H9 (cell line): ENCODE measurements around the gene MRPL16. TPM values are rescaled to one million over a fixed set of nuclear protein-coding genes. Genes with fewer than 3 reads are reported as not detected.

ENCODE experiments used
- DNase-seq: peaks from one replicate; pipeline ENCODE4 v3.0.0-alpha.2; 2017
- H2AFZ ChIP-seq: one replicate; pipeline ENCODE4 v1.6.1; 2013; ENCODE audit warnings: mild to moderate bottlenecking, low read length, control low read depth, moderate library complexity
- H2AK5ac ChIP-seq: 2 replicates; pipeline ENCODE4 v1.6.1; 2013; ENCODE audit warnings: low read length, control low read depth, mixed read lengths; ENCODE audit not compliant: insufficient read length
- H2BK120ac ChIP-seq: one replicate; pipeline ENCODE4 v1.6.1; 2013; ENCODE audit warnings: low read depth, mild to moderate bottlenecking, low read length, control low read depth, inconsistent platforms; ENCODE audit not compliant: poor library complexity, severe bottlenecking
- H2BK12ac ChIP-seq: 2 replicates; pipeline ENCODE4 v1.6.1; 2013; ENCODE audit warnings: low read length, control low read depth, mixed read lengths, low read depth; ENCODE audit not compliant: insufficient read length
- H2BK15ac ChIP-seq: 2 replicates; pipeline ENCODE4 v1.6.1; 2013; ENCODE audit warnings: low read depth, low read length, control low read depth
- H2BK20ac ChIP-seq: one replicate; pipeline ENCODE4 v1.6.1; 2013; ENCODE audit warnings: low read depth, mild to moderate bottlenecking, low read length, control low read depth, inconsistent platforms; ENCODE audit not compliant: poor library complexity, severe bottlenecking
- H2BK5ac ChIP-seq: 2 replicates; pipeline ENCODE4 v1.6.1; 2013; ENCODE audit warnings: low read length, control low read depth, mixed read lengths; ENCODE audit not compliant: insufficient read length
- H3K14ac ChIP-seq: 2 replicates; pipeline ENCODE4 v1.6.1; 2013; ENCODE audit warnings: low read length, control low read depth; ENCODE audit not compliant: insufficient read depth
- H3K18ac ChIP-seq: 2 replicates; pipeline ENCODE4 v1.6.1; 2013; ENCODE audit warnings: low read depth, mild to moderate bottlenecking, mixed read lengths, low read length, control low read depth; ENCODE audit not compliant: insufficient read length
- H3K23ac ChIP-seq: 2 replicates; pipeline ENCODE4 v1.6.1; 2013; ENCODE audit warnings: low read length, control low read depth, mixed read lengths, low read depth; ENCODE audit not compliant: insufficient read length
- H3K23me2 ChIP-seq: 2 replicates; pipeline ENCODE4 v1.6.1; 2013; ENCODE audit warnings: low read depth, mild to moderate bottlenecking, mixed read lengths, low read length, control low read depth; ENCODE audit not compliant: insufficient read length, poor library complexity, severe bottlenecking
- H3K27ac ChIP-seq: 2 replicates; pipeline ENCODE4 v1.5.1; 2013; ENCODE audit warnings: low read length, control low read depth, mixed read lengths, low read depth; ENCODE audit not compliant: insufficient read length
- H3K27me3 ChIP-seq: 2 replicates; pipeline ENCODE4 v1.6.1; 2013; ENCODE audit warnings: low read length, control low read depth, inconsistent platforms; ENCODE audit not compliant: insufficient read depth
- H3K4ac ChIP-seq: 2 replicates; pipeline ENCODE4 v1.6.1; 2013; ENCODE audit warnings: low read depth, mild to moderate bottlenecking, control low read depth, inconsistent platforms, low read length, moderate library complexity
- H3K4me1 ChIP-seq: 2 replicates; pipeline ENCODE4 v1.6.1; 2013; ENCODE audit warnings: low read length, control low read depth, inconsistent platforms; ENCODE audit not compliant: insufficient read depth
- H3K4me2 ChIP-seq: 2 replicates; pipeline ENCODE4 v1.6.1; 2013; ENCODE audit warnings: low read length, control low read depth, mixed read lengths; ENCODE audit not compliant: insufficient read length, insufficient read depth
- H3K56ac ChIP-seq: 2 replicates; pipeline ENCODE4 v1.6.1; 2013; ENCODE audit warnings: low read depth, mild to moderate bottlenecking, mixed read lengths, low read length, control low read depth; ENCODE audit not compliant: insufficient read length
- H3K79me1 ChIP-seq: 2 replicates; pipeline ENCODE4 v1.6.1; 2013; ENCODE audit warnings: low read depth, mild to moderate bottlenecking, moderate library complexity, low read length, control low read depth, inconsistent platforms; ENCODE audit not compliant: insufficient read depth, poor library complexity, severe bottlenecking
- H3K79me2 ChIP-seq: 2 replicates; pipeline ENCODE4 v1.6.1; 2013; ENCODE audit warnings: low read length, control low read depth, inconsistent platforms; ENCODE audit not compliant: insufficient read depth
- H3K9ac ChIP-seq: 2 replicates; pipeline ENCODE4 v1.6.1; 2013; ENCODE audit warnings: low read length, control low read depth, mixed read lengths; ENCODE audit not compliant: insufficient read length; ENCODE audit errors: extremely low read depth
- H3K9me3 ChIP-seq: one replicate; pipeline ENCODE4 v1.6.1; 2013; ENCODE audit warnings: low read depth, low read length, inconsistent platforms; ENCODE audit not compliant: control insufficient read depth
- H3T11ph ChIP-seq: one replicate; pipeline ENCODE4 v1.6.1; 2013; ENCODE audit warnings: mild to moderate bottlenecking, low read length, control low read depth, inconsistent platforms
- H4K20me1 ChIP-seq: one replicate; pipeline ENCODE4 v1.6.1; 2013; ENCODE audit not compliant: control insufficient read depth, insufficient read length, insufficient read depth
- H4K5ac ChIP-seq: 2 replicates; pipeline ENCODE4 v1.6.1; 2013; ENCODE audit warnings: low read depth, mild to moderate bottlenecking, mixed read lengths, low read length, control low read depth; ENCODE audit not compliant: insufficient read length
- H4K8ac ChIP-seq: replicated peaks from 2 replicates; pipeline ENCODE4 v1.6.1; 2013; ENCODE audit warnings: low read length, control low read depth, mixed read lengths, low read depth; ENCODE audit not compliant: insufficient read length
- H4K91ac ChIP-seq: 2 replicates; pipeline ENCODE4 v1.6.1; 2013; ENCODE audit warnings: low read depth, mild to moderate bottlenecking, moderate library complexity, mixed read lengths, low read length, control low read depth; ENCODE audit not compliant: insufficient read length
- H3K27ac Mint-ChIP-seq, 3 experiments: 2 replicates in 2 of 3; 3 replicates in 1 of 3; pipeline ENCODE4 v1.8.0; 2020 to 2021; ENCODE audit warnings: mixed read lengths in 3 of 3, mild to moderate bottlenecking in 1 of 3, moderate library complexity in 1 of 3
- H3K27me3 Mint-ChIP-seq: 2 replicates; pipeline ENCODE4 v1.8.0; 2021; ENCODE audit warnings: low read depth, mild to moderate bottlenecking, moderate library complexity, mixed read lengths
- H3K36me3 Mint-ChIP-seq, 3 experiments: 2 replicates in 2 of 3; 3 replicates in 1 of 3; pipeline ENCODE4 v1.8.0; 2020 to 2021; ENCODE audit warnings: low read depth in 3 of 3, mixed read lengths in 3 of 3; ENCODE audit not compliant: insufficient read depth in 1 of 3
- H3K4me1 Mint-ChIP-seq, 2 experiments: 2 replicates each; pipeline ENCODE4 v1.8.0; 2020; ENCODE audit warnings: mixed read lengths in 2 of 2
- H3K4me3 Mint-ChIP-seq, 2 experiments: 2 replicates in 1 of 2; 3 replicates in 1 of 2; pipeline ENCODE4 v1.8.0; 2020 to 2021; ENCODE audit warnings: mild to moderate bottlenecking in 2 of 2, mixed read lengths in 2 of 2, moderate library complexity in 1 of 2
- H3K9me3 Mint-ChIP-seq, 2 experiments: 2 replicates in 1 of 2; 3 replicates in 1 of 2; pipeline ENCODE4 v1.8.0; 2020; ENCODE audit warnings: mild to moderate bottlenecking in 2 of 2, mixed read lengths in 2 of 2, moderate library complexity in 1 of 2
- CTCF ChIP-seq: fragments of 200-600 bp; sonication (generic); conservative IDR thresholded peaks from 3 replicates; pipeline ENCODE4 v1.8.0; 2021; ENCODE audit warnings: antibody characterized with exemption, mild to moderate bottlenecking
- total RNA-seq: library from RNA; stranded (reverse); gene quantifications from 2 replicates; pipeline ENCODE4 v1.2.1, GENCODE V29; 2021

MRPL16 gene
- total RNA-seq, 1 experiment from 2014 or later = 87.1 TPM

DNA sequence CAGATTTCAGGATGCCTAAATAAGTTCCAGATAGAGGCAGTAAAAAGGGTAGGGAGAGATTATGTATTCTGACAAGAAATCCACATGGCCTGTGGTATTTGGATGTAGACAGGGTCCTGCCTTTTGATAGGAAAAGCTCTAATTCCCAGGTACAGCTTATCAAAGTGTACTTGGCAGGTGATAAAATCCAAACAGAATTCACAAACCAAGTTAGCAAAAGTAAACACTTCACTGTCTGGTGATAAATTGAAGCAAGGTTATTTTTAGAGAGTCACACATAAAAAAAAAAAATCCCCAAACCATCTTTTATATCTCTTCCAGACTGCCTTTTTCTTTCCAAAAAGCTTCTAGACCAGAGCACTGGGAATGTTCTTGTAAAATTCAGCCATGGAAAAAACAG lies 29.0 kb upstream of the MRPL16 start:
- H3K9me3 ChIP-seq = no peaks in the 10 kb centered on the region
- no peaks in the 10 kb centered on the region for H4K20me1 ChIP-seq
- no peak overlapping the region for H3K4ac ChIP-seq
- no peak overlapping the region for H4K8ac ChIP-seq
- Mint-ChIP-seq H3K27ac (no peak overlapping the region), H3K27me3 (no peaks in the 10 kb centered on the region), H3K4me3 (no peak overlapping the region), H3K9me3 (no peaks in the 10 kb centered on the region), H3K4me1 (no peaks in the 10 kb centered on the region; a peak in 1 of 4 replicates), H3K36me3 (no peaks in the 10 kb centered on the region)
- H2BK12ac ChIP-seq = no peak overlapping the region
- H3T11ph ChIP-seq = no peak overlapping the region
- no peak overlapping the region for H2AK5ac ChIP-seq
- no peak overlapping the region for H2BK5ac ChIP-seq
- H4K5ac ChIP-seq = no peak overlapping the region
- no peak overlapping the region for H2AFZ ChIP-seq
- H3K27ac ChIP-seq = no peak overlapping the region
- H3K27me3 ChIP-seq = no peaks in the 10 kb centered on the region
- H3K18ac ChIP-seq = no peak overlapping the region
- no peak overlapping the region for H2BK20ac ChIP-seq
- H2BK15ac ChIP-seq = no peak overlapping the region
- no peaks in the 10 kb centered on the region for H3K79me1 ChIP-seq
- no peaks in the 10 kb centered on the region for H3K4me1 ChIP-seq
- no peak overlapping the region for H2BK120ac ChIP-seq
- H4K91ac ChIP-seq = no peak overlapping the region
- H3K56ac ChIP-seq = no peak overlapping the region
- DNase-seq = no peak
- H3K23ac ChIP-seq = no peak overlapping the region
- no peak for TF ChIP-seq CTCF
- H3K23me2 ChIP-seq = no peaks in the 10 kb centered on the region
- no peaks in the 10 kb centered on the region for H3K79me2 ChIP-seq
- no peak overlapping the region for H3K4me2 ChIP-seq
- H3K9ac ChIP-seq = no peak overlapping the region
- no peak overlapping the region for H3K14ac ChIP-seq
